NCI-H2227 (cell line): ENCODE data around the gene MAFG.

Experiments used
- DNase-seq: peaks from one replicate; lab custom pipeline; 2025; ENCODE audit not compliant: unreplicated experiment; lab: John Stamatoyannopoulos, UW

MAFG gene

DNA sequence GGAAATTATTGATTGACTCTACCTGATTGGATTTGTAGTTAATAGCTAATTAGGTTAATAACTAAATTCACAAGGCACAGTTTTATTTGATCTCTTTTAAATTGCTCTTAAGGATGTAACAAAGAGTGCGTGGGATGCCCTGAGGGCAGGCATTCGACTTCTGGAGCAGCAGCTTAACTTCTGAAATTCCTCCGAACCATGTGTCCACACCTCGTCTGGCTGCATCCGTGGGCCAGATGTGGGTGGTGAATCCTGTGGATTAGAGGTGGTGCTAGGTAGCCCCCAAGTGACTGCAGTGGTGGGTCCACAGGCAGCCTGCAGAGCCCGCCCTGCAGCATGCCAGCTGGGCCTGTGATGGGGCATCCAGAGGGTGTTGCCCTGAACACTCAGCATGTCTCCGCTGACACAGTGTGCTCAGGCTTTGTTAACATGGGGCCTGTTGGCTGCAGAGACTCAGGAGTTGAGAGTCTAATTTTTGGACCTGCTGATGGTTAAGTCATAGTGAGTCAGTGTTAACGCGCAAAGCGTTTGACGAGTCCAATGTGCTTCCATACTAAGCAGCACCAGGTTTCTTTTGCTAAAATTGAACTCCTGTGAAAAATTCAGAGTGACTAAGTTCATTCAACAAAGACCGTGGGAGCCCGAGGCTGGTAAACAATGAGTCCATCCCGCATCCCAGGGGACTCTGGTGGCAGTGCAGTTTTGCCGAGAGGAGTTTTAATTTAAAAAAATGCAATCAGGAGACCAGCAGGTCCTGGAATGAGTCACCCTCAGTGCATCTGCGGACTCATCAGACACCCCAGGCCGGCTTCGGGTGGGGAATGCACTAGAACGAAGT is 29.3 kb downstream of the MAFG start:
- DNase-seq, result no peak

DNA sequence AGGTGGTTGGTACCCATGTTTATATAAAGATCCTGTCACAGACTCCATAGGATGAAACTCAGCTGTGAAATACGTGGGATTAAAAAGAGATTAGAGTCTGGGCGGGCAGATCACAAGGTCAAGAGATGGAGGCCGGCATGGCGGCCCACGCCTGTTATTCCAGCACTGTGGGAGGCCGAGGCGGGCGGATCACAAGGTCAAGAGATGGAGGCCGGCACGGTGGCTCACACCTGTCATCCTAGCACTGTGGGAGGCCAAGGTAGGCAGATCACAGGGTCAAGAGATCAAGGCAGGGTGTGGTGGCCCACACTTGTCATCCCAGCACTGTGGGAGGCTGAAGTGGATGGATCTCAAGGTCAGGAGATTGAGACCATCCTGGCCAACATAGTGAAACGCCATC is 32.1 kb downstream of the MAFG start:
- no peak for DNase-seq

- no peak for DNase-seq
Measured at GRCh38 chr17:81891303-81891552, 36.3 kb downstream of the MAFG start.

- DNase-seq, result no peak
Measured at GRCh38 chr17:81890447-81891302, 36.9 kb downstream of the MAFG start.

- DNase-seq, result no peak
Measured at GRCh38 chr17:81889602-81890001, 37.9 kb downstream of the MAFG start.

DNA sequence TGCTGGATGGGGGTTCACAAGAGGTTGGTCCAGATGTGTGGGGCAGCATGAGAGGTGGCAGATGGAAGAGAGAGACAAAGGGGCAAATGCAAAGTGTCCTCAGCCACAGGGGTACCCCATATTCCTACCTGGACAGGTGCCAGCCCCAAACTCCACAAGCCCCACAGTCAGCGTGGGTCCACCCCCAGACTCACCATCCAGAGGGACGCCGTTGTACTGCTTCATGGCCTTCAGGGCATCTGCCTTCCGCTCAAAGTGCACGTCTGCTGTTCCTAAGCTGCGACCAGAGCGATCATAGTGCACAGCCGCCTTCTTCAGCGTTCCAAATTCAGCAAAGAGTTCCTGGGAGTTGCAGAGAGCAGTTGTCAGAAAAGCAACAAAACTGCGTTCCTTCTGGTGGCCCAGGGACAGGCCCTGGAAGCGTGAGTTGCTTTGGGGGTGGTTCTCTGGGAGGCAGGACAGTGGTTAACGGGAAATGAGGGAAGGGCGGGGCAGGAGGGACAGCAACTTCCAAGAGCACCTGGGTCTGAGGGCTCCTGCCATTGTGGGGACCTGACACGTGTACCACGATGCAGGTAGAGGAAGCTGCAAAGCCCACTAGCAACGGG is 38.4 kb downstream of the MAFG start:
- DNase-seq, result no peak

- no peak for DNase-seq
Measured at GRCh38 chr17:81888105-81888987, 39.2 kb downstream of the MAFG start.

- no peak for DNase-seq
Measured at GRCh38 chr17:81885869-81886548, 41.5 kb downstream of the MAFG start.

GRCh38 chr17:81885454-81885853 is 42.1 kb downstream of the MAFG start:
- DNase-seq, result no peak

GRCh38 chr17:81884968-81885367 is 42.6 kb downstream of the MAFG start:
- no peak for DNase-seq

DNA sequence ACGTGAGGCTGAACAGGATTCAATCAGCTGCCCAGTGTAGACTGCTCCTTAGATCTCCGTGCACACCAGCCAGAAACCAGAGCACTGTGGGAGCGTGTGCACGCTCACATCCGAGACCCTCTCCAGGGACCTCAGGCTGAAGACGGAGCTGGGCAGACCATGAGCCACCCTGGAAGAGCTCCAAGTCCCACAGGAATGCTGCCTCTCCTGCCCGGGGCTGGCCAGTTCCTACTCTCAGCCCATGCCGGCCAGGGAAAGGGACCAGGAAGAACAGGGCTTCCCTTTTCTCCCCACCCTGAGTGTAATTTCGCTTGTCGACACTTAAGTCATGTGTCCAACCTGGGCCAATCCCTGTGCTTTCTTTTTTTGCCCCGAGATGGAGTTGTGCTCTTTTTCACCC is 43.0 kb downstream of the MAFG start:
- DNase-seq, result no peak

- no peak for DNase-seq
Measured at GRCh38 chr17:81879121-81879520, 48.4 kb downstream of the MAFG start.

- DNase-seq, result no peak
Measured at GRCh38 chr17:81878294-81878693, 49.2 kb downstream of the MAFG start.

DNA sequence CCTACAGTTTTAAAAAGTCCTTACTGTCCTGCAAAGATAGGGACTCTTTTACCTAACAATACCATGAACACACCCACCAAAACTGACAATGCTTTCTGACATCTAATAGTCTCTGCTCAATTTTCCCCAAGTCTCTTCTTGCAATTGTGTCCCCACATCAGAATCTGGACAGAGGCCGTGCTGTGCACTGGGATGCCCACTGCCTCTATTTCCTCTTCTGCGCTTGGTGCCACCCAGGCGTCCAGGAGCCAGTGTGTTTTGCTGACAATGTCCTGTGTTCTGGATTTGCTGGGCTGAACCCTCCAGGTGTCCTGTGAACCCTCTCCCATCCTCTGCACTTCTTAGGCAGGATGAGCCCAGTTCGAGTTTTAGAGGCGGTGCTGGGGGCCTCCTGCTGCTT is 50.0 kb downstream of the MAFG start:
- DNase-seq, result no peak

DNA sequence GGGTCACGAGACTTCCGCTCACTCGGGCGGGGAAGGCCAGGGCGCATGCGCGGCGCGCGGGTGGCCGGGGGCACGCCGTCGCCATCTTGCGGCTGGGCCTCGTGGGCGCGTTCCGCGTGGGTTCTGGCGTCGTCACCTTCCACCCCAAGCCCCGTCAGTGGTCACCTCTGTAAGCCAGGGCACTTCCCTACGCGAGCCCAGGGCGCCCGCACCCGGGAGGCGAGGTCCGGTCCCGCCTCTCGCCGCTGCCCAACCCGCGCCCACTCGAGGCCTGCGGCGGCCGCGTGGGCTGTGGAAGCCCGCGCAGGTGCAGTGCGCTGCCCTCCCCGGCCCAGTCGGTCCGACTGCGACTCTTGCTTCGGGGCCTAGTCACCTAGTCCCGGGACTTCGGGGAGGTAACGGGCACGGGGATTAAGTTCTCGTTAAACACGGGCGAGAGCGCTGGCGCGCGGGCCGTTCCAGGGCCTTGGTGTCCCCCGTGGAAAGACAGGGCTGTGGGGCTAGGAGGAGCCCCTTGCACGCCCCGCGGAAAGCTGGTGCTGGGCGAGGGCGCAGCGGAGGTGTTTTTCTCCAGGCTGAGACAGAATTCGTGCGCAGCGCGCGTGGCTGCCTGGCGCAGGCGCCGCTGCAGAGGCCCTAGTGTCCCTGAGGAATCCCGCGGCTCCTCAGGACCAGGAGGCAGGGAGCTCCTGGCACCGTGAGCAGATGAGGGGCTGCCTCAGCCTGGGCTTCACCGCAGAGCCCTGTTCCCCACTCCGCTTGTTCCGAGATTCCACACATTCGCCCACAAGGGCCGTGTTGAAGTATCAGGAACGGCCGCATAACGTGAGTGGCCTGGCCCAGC is 55.9 kb downstream of the MAFG start:
- DNase-seq, result peak; percentile 95

DNA sequence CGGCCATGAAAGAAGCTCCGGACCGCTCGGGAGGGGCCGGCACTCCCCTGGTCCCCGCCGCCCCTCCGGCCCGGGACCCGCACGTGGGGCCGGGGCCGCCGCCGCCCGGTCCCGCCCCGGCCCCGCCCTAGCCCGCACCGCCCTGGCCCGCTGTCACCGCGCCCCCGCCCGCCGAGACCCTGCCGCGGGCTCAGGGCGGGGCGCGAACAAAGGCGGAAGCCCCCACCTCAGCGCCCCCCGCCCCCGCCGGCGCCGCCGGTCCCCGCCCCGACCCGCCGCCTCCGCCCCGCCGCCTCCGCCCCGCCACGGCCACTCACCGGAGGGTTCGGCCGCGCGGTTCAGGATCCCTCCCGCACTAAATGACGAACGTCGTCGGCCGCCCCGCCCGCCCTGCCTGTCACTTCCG is 56.6 kb downstream of the MAFG start, which contains the start of gene ARHGDIA:
Gene ARHGDIA (minus strand): TSS at position 357 of the 406 bp plus-strand sequence. CDS start 1,407 bp downstream, outside the sequence.
- DNase-seq, result no peak

GRCh38 chr17:81870131-81870980 is 57.2 kb downstream of the MAFG start:
- DNase-seq, result peak; percentile 65
